ENCODE data around the gene PLCB1.

Gene PLCB1

DNA sequence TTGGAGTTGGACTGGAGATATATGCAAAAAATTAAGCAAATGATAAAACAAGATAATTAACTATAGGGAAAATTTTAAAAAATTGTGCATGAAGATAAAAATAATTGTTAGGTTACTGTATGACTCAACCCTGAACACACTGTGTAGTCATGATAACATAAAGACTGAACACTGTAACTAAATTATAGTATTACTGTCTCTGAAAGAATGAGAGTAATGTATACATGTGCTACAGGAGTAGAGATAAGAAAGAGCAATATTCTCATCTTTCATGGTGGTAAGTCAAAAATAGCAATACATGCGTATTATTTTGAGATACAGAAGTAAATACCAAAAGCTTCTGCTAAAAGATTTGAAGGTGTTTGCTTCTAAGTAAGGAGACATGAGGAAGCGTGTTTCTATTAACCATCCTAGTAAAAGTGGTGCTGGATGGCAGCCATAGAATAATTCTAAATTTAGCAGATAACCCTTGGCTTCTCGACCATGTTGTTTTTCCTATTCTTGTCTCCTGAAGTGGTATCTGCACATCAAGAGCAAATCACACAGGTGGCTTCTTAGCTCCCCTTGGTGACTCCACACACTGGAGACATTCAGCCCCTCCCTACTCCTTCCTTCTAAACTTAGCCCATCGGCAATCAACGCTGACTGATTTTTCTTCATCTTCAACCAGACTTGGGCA lies 546.2 kb downstream of the PLCB1 start:
- no peak for DNase-seq

DNA sequence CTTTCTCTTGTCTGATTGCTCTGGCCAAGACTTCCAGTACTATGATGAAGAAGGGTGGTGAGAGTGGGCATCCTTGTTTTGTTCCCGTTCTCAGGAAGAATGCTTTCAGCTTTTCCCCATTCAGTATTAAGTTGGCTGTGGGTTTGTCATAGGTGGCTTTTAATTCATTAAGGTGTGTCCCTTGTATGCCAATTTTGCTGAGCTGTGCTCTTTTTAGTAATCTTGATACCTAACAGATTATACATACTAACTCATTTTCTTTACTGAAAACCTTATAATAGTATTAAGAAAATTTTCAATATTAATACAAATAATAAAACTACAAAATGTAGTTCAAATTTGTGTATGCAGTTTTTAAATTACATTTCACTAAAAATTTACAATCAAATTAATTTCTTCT lies 557.3 kb downstream of the PLCB1 start:
- no peak for DNase-seq

DNA sequence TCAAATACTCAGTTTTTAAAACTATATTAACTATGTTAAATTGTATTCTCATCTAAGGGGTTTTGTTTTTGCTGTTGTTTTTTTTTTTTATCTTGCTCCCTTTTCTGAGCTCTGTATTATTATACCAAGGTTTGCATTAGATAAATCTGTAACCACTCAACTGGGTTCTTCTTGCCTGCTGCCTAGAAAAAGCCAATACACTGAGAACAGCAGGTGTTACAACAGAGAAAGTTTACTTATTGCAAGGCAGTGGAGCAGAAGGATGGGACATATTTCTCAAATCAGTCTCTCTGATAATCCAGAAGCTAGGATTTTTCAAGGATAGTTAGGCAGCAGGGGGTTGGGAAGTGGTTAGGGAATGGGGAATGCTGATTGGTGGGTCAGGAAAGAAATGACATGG lies 558.0 kb downstream of the PLCB1 start:
- DNase-seq: no peak

DNA sequence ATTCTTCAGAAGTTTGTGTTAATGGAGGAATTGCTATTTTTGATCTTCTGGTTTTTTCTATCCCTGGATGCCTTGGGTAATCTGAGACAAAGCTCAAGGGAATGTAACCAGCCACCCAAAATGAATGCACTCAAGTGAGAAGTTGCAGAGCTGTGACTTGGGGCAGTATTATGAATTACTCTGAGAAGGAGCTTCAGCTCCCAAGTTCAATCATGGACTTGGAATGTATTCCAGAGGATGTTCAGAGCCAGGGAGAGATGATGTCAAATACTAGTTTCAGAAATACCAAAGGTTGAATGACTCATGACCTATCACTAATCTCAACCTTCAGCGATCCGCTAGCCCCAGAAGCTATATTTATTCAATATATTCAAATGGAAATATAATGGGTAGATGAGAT lies 561.6 kb downstream of the PLCB1 start:
- no peak for DNase-seq

DNA sequence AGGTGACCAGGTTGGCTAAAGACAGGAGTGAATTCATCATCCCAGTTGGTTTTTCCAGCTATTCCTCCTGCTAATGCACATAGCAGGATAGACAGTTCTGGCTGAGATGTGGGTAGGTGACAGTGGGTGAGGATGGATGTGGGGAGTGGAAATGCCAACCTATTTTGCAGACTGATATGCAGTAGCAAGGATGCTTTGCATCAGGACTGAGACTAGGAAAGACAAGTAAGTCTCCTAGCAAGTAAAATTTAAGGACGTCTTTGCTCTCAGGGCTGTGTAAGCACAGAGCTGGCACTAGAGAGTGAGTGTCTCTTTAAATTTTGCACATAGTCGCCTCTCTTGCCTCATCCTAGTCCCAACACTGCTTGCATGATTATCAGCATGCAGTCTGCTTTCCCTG lies 568.7 kb downstream of the PLCB1 start:
- no peak for DNase-seq

DNA sequence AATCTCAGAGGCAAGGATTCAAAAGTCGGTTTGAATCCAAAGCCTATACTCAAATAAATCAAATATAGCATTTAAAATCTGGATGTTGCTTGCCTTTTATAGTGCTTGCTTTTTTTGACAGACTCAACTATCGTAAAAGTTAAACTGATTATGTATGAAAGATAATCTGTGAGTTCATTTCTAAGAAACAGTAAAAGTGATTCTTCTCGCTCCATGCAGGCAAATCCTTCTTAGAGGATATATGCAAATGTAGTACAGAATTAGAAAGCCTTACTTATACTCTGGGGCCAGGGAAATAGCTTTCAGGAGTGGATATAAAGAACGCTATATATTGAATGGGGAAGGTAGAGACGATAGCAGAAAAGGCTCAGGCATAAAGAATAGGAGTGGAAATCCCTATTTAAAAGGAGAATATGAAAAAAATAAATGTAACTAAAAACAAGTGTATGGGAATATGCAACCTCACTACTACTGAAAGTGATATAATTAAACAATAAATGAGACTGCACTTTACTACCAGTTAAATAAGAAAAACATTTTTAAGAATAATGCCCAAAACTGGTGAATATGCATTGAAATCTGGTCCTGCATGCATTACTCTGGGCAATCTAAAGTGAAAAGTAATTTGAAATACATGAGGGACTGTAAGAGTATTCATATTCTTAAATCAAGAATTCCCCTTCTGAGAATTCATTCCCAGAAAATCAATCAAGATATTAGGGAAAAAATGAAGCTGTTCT lies 575.1 kb downstream of the PLCB1 start:
- DNase-seq: no peak

DNA sequence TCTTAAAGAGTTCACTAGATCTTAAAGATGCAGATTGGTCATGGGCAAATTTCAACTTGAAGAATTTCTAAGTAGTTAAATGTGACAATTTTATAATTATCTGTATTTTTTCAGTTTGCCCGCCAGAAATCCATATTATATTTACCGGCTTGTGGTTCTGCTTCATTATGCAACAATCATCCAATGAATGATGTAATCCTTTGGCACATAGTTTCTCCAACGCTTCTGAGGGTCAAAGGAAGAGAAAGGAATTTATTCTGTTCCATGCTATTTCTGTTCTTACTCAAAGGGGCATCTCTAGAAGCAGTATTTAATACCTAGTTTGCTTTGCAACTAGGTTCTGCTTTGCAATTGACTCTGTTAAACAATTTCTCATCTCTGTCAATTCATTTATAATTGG lies 577.6 kb downstream of the PLCB1 start:
- no peak for DNase-seq

DNA sequence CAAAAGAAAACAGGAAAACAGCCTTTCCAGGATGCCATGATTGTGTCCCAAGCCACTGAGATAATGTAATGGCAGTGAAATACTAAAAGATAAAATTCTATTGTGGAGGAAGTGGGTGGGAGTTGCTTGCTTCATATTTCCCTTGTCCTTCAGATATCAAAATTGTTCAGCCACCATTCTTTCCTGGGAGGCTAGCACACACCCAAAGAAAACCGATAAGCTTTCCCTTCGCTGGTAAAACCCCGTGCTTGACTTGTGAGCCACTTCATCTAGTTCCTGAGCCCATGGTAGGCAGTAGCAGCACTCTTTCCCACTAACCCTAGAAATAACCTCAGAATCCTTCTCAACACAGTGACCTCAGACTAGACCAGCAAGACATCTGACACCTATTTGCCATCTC lies 579.4 kb downstream of the PLCB1 start:
- DNase-seq: no peak

DNA sequence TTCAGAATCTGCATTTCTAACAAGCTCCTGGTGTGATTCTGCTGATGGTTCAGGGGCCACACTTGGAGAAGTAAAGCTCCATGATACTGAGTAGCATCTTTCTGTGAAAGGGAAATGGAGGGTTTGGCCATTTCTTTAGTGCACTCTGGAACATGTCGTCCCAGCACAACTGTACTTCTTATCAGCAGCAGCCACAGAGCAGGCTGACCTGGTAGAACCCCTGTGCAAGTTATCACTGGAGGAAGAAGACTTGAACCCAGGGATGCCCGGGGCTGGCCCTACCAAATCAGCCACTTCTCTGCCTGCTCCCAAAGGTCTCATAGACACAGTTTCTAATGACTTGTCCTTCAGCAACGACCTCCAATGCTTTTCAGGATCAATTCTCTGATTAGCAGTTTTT lies 582.1 kb downstream of the PLCB1 start:
- no peak for DNase-seq

DNA sequence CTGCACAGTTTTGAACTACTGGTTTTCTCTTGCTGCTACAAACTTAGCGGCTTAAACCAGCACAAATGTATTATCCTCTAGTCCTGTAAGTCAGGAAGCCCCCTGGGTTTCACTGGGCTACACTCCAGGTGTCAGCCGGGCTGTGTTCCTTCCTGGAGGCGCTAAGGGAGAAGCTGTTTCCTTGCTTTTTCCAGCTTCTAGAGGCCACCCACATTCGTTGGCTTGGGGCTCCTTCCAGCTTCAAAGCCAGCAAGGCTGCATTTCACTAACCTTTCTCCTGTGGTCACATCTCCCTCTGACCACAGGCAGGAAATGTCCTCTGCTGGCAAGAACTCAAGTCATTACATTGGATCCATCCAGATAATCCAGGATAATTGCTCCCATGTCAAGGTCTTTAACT lies 586.2 kb downstream of the PLCB1 start:
- DNase-seq: no peak

DNA sequence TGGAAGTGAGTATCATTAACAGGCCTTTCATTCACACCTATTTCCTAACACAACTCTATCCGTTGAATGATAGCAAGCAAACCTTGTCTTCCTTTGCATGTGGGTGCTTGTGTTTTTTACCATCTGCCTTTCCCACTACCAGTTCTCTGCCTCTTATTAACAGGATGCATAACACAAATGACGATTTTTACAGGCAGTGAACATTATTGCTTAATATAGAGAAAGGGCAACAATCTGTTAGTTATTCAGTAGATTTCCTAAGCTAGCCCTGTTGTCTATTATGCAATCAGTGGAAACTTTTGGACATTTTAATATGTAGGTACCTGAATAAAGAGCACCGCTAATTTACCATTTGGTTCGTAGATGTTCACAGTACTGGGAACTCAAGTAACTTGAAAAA lies 588.0 kb downstream of the PLCB1 start:
- DNase-seq: no peak

DNA sequence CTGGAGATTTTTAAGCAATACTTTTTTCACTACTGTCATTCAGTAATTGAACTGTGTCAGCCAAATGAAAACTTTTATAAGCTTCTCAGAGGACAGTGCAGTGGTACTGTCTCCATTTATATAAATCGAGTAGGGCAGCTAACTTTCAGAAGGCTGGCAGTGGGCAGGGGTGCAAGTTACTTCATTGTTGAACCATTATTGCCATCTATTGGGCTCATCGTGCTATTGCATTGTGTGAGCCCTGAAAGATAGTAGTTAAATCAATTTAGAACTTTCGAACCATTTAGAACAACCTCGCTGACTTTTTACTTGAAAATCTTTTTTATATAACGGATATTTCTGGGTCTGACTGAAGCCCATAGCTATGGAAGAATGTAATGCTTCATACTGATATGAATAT lies 589.0 kb downstream of the PLCB1 start:
- DNase-seq: peak; percentile 4

DNA sequence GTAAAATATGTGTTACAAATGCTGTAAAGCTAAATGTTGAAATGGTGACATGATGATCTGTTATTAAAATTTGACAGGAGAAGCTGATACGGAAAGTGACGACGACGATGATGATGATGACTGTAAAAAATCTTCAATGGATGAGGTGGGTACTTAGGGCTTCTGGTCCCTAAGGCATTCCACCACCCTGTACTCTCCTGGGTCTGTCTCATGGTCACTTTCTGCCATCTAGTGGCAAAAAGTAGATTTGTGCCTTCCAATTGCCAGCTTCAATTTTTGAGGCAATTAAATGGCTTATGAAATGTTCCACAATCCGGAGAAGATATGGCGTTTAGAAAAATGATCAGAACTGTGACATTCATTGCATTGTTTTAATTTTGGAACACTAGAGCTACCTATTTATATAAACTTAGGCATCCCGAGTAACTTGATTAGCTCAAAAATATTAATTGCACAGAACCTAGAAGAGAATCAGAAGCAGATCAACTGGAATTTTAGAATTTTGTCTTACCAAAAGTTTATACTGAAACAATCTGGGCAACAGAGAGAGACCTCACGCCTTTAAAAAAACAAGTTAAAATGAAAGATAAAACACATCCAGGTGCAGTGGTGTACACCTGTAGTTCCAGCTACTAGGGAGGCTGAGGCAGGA lies 590.3 kb downstream of the PLCB1 start:
- DNase-seq: peak; percentile 23

DNA sequence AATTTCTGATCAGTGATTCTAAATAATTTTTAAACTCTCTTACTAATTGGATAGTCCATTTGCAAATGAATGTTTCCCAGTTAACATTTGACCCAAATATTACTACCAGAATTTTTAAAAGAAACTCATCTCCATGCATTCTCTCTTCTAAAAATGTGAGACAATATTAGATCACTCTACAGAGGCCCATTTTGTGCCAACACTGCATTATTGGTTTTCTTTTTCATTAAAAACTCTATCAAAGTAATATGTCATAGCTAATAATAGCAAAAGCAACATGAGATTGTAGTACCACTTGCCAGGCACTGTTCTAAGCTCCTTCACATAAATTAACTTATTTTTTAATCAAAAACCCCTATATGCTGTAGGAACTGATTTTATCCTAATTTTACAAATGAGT lies 591.2 kb downstream of the PLCB1 start:
- DNase-seq: no peak

DNA sequence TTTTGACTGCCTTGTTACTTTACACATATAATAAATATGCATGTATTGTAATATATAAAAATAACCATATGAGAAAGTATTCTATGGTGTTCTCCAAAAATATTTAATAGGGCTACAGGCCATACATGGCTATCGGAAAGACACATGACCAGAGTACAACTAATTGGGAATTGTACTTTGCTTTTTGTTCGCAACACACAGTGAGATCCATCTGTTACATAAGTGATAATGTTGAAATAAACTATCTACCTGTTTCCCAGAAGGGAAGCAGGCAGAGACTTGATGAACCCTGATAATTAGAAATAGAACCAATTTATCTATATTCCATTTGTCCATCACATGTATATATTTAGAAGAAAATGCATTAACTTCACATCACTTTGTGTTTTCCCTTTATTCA lies 592.8 kb downstream of the PLCB1 start:
- DNase-seq: no peak

DNA sequence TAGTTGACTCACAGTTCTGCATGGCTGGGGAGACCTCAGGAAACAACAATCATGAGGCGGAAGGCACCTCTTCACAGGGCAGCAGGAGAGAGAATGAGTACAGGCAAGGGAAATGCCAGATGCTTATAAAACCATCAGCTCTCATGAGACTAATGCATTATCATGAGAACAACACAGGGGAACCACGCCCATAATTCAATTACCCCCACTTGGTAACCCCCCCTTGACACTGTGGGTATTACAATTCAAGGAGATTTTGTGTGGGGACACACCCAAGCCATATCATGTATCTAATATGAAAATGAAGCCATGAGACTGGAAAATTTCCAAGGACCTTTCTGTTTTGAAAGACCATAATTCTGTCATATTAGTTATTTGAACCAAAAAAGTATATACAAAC lies 594.4 kb downstream of the PLCB1 start:
- DNase-seq: no peak

DNA sequence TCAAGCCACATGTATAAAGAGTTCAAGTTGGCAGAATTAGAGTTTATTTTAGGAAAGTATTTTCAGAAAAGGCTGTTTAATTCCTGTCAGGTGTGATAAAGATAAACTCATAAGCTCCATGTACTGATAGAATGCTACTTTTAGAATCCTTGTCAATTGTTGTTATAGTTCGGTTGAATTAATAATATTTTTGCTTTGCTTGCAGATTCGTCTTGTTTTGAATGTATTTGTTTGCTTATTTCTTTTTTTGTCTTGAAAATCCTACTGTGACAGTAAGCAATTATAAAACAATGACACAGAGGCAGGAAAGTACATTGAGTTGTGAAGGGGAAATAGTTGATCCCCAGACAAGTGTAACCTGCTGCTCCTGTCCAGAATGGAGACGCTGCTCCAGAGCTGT lies 602.9 kb downstream of the PLCB1 start:
- DNase-seq: no peak

DNA sequence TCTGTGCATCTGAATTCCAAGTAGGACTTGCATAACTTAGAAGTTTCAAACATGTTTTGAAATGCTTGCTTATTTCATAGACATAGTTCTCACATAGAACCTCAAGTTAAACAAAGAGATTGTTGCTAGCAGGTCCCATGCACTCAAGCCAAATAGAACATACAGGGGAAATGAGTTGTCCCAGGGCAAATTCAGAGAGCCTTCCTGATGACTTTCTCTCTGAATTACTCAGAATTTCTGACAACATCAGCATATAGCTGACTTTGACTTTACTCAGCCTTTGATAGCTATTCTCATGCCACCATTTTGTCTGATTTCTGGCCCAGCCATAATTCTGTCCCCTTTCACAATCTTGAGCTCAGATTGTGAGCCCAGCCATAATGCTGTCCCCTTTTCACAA lies 603.6 kb downstream of the PLCB1 start:
- no peak for DNase-seq

DNA sequence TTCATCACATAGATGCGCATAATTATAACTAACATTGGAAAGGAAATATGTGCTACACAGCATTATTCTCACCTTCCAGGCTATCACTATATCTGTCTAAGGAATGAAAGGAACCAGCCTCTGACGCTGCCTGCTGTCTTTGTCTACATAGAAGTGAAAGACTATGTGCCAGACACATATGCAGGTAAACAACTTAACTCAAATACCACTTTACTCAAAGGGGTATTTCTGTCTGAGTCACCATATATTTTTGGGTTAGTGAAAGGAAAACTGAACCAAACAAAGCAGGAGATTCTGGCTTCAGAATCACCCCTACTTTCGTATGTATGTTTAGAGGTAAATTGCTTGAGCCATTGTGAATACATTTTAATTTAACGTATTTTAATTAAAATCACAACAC lies 608.2 kb downstream of the PLCB1 start:
- no peak for DNase-seq

DNA sequence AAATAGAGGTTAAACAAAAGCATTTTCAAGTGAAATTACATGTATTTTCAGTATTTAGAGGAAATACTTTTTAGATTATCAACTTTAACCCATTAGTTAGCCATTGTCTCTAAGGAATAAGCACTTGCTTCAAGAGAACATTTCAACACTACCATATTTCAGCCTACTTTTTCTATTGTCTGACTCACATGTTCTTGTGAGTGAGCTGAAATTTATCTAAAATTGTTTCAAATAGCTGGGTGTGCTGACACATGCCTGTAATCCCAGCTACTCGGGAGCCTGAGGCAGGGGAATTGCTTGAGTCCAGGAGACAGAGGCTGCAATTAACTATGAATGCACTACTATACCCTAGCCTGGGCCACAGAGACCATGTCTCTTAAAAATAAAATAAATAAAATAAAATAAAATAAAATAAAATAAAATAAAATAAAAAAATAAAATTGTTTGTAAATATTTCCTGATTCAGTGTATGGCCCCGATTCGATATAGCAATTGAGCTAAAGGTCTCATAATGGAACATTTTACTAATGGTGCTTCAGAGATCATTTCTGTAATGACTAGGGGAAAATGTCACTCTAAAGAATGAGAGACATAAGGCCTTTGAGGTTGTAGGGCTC lies 612.3 kb downstream of the PLCB1 start:
- DNase-seq: no peak

DNA sequence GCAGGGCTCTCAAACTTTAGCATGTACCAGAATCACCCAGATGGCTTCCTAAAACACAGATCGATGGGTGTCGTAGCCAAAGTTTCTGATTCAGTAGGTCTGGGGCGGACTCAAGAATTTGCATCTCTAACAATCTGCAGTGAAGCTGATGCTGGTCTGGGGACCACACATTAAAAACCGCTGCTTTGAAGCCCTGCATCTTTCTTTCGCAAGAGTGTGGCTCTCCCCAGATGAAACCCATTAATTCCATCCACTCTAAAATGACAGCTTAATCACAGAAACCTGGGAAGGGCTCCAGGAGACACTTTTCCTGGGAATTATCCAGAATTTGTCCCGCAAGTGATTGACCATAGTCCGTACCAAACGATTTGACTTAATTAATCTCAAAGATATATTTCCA lies 617.0 kb downstream of the PLCB1 start:
- no peak for DNase-seq

DNA sequence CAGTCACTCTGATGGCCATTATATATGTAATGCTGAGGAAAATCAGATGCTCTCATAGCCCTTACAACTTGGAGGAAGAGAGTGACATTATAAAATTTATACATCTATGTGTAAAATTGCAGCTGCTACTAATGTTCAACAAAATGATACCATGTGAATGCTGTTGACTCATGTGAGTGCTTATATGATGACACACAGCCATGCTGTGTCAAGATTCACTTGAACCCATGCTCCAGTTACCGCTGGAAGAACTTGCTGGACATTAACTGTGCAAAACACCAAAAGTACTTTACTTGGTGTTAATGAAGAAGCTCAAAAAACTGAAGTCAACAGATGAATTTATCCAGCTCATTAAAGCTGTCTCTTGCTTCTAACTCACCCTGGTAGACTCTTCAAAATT lies 617.9 kb downstream of the PLCB1 start:
- DNase-seq: no peak

DNA sequence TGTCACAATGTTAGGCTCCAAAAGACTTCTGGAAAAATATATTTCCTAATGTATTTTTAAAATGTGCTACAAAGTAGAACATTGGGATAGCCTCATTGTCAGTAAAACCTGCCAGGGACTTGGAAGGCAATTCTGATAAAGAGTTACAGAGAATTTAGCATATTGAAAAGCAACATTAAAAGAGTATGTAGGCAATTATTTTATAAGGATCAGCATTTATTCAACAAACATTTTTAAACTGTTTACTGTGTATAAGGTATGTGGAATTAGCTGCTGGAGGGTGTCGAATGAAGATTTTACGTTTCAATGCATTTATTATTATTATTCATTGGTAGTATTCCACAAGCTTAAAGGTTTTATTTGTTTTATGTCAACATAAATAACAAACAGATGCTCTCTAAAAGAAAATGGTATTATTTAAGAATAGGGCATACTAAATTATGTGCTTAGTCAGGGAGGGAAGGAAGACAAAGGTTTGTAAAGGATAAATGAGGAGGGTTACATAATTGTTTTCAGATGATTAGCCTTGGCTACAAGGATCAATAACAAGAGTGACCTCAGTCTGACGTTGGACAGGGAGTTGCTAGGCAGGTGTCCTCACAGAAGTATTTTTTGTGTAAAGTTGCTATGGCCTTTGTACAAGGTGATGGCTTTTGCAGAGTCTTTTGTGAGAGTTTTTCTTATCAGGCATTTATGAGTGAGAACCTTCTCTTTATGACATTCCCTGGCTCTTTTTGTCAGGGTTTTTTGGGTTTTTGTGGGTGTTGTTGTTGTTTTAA lies 623.5 kb downstream of the PLCB1 start:
- no peak for DNase-seq

Measured in CD4-positive, alpha-beta T cell treated with Interleukin-17A for 4 hours (primary cell).